Measurements from ENCODE around the gene MRPS7.
"Not testable (repeated sequence)": the region's sequence is repeated elsewhere in the genome, so short reads cannot be mapped to it uniquely, and the experiment has no call there.

The MRPS7 gene

GRCh38 chr17:75244133-75244866 lies 17.4 kb upstream of the MRPS7 start:
- no peak for DNase-seq

- no peak for DNase-seq
Observed at GRCh38 chr17:75245011-75245410, 16.7 kb upstream of the MRPS7 start.

GRCh38 chr17:75246404-75246803 lies 15.3 kb upstream of the MRPS7 start:
- no peak for DNase-seq

- no peak for DNase-seq
Observed at GRCh38 chr17:75249564-75249963, 12.1 kb upstream of the MRPS7 start.

- DNase-seq: no peak
Observed at GRCh38 chr17:75250009-75250471, 11.6 kb upstream of the MRPS7 start.

- no peak for DNase-seq
Observed at GRCh38 chr17:75252039-75252816, 9.5 kb upstream of the MRPS7 start.

GRCh38 chr17:75255954-75256698 lies 5.6 kb upstream of the MRPS7 start:
- not testable (repeated sequence) for DNase-seq

- DNase-seq: not testable (repeated sequence)
Observed at GRCh38 chr17:75257228-75257627, 4.5 kb upstream of the MRPS7 start.

GRCh38 chr17:75260641-75261335 lies 891 bp upstream of the MRPS7 start:
- DNase-seq: no peak

GRCh38 chr17:75262112-75262606 lies 480 bp downstream of the MRPS7 start:
- DNase-seq: no peak

- DNase-seq: no peak
Observed at GRCh38 chr17:75263055-75263454, 1.4 kb downstream of the MRPS7 start.

GRCh38 chr17:75265614-75266315 lies 4.1 kb downstream of the MRPS7 start:
- no peak for DNase-seq

GRCh38 chr17:75266316-75267152 lies 4.9 kb downstream of the MRPS7 start:
- DNase-seq: peak; percentile 22

GRCh38 chr17:75267153-75267410 lies 5.4 kb downstream of the MRPS7 start:
- DNase-seq: no peak

GRCh38 chr17:75267411-75268232 lies 5.9 kb downstream of the MRPS7 start:
- peak; percentile 29 for DNase-seq

GRCh38 chr17:75269844-75270217 lies 8.2 kb downstream of the MRPS7 start:
- DNase-seq: no peak

- peak; percentile 36 for DNase-seq
Observed at GRCh38 chr17:75270218-75270965, 8.7 kb downstream of the MRPS7 start.

GRCh38 chr17:75270966-75271232 lies 9.2 kb downstream of the MRPS7 start, which contains the start of gene MIF4GD:
TSS of gene MIF4GD (minus strand) at chr17:75271231. CDS start at chr17:75270195, 1,036 bp downstream.
- DNase-seq: peak; percentile 91

- no peak for DNase-seq
Observed at GRCh38 chr17:75271233-75271954, 9.7 kb downstream of the MRPS7 start.

Data from NCI-H774 (cell line).